ENCODE results near the gene PLA2G10.
"Not testable (repeated sequence)": the region's sequence is repeated elsewhere in the genome, so short reads cannot be mapped to it uniquely, and the experiment has no call there.

Gene PLA2G10

GRCh38 chr16:14694129-14694528 is at the start of gene PLA2G10:
Gene PLA2G10, minus strand, starts transcription at chr16:14694308. Its CDS starts 79 bp downstream, at chr16:14694229.
- not testable (repeated sequence) for DNase-seq

GRCh38 chr16:14742273-14743128 is 48.4 kb upstream of the PLA2G10 start, which contains the start of gene NPIPA2:
Gene NPIPA2, plus strand, starts transcription at chr16:14742533. Its CDS starts 5,533 bp downstream, at chr16:14748066.
- DNase-seq, result not testable (repeated sequence)

- not testable (repeated sequence) for DNase-seq
These were observed 47.7 kb upstream of the PLA2G10 start for GRCh38 chr16:14741794-14742193.

GRCh38 chr16:14740832-14741385 is 46.8 kb upstream of the PLA2G10 start:
- not testable (repeated sequence) for DNase-seq

- DNase-seq, result not testable (repeated sequence)
These were observed 39.1 kb upstream of the PLA2G10 start for GRCh38 chr16:14733233-14733632.

GRCh38 chr16:14703156-14704011 is 9.3 kb upstream of the PLA2G10 start, which contains the start of gene NPIPA3:
Gene NPIPA3, plus strand, starts transcription at chr16:14703411. Its CDS starts 5,533 bp downstream, at chr16:14708944.
- DNase-seq, result not testable (repeated sequence)

- DNase-seq, result not testable (repeated sequence)
These were observed 8.6 kb upstream of the PLA2G10 start for GRCh38 chr16:14702672-14703071.

GRCh38 chr16:14701859-14702258 is 7.8 kb upstream of the PLA2G10 start:
- not testable (repeated sequence) for DNase-seq

- DNase-seq, result not testable (repeated sequence)
These were observed 8.0 kb downstream of the PLA2G10 start for GRCh38 chr16:14685870-14686793.

- no peak for DNase-seq
These were observed 12.0 kb downstream of the PLA2G10 start for GRCh38 chr16:14682121-14682520.

GRCh38 chr16:14681115-14681514 is 13.0 kb downstream of the PLA2G10 start:
- no peak for DNase-seq

- not testable (repeated sequence) for DNase-seq
These were observed 13.7 kb downstream of the PLA2G10 start for GRCh38 chr16:14680396-14680795.

GRCh38 chr16:14678748-14679497 is 15.2 kb downstream of the PLA2G10 start:
- DNase-seq, result no peak

GRCh38 chr16:14677627-14678026 is 16.5 kb downstream of the PLA2G10 start:
- DNase-seq, result no peak

GRCh38 chr16:14676633-14677032 is 17.5 kb downstream of the PLA2G10 start:
- no peak for DNase-seq

GRCh38 chr16:14672403-14672971 is 21.6 kb downstream of the PLA2G10 start:
- DNase-seq, result no peak

- no peak for DNase-seq
These were observed 24.3 kb downstream of the PLA2G10 start for GRCh38 chr16:14669776-14670175.

GRCh38 chr16:14668556-14669223 is 25.4 kb downstream of the PLA2G10 start:
- DNase-seq, result no peak

- no peak for DNase-seq
These were observed 26.5 kb downstream of the PLA2G10 start for GRCh38 chr16:14667347-14668266.
